ENCODE results near the gene ACTRT2.

Gene ACTRT2

DNA sequence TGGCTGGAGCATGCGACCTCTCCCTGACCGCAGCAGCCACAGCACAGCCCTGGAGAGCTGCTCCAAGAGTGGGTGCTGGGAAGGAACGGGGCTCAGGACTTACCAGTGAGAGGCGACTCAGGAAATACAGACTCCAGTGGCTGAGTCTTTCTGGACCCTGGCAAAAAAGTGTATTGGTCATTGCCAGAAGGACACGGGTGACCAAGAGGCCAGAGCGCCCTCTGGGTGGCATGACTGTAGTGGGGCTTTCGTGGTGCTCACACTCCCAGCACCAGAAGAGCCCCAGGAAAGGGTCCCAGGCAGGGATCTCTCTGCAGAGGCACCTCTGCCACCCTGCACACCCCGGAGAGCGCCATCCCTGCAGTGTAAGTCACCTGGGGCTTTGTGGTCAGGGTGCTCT is 38.9 kb downstream of the ACTRT2 start:
- DNase-seq = no peak

DNA sequence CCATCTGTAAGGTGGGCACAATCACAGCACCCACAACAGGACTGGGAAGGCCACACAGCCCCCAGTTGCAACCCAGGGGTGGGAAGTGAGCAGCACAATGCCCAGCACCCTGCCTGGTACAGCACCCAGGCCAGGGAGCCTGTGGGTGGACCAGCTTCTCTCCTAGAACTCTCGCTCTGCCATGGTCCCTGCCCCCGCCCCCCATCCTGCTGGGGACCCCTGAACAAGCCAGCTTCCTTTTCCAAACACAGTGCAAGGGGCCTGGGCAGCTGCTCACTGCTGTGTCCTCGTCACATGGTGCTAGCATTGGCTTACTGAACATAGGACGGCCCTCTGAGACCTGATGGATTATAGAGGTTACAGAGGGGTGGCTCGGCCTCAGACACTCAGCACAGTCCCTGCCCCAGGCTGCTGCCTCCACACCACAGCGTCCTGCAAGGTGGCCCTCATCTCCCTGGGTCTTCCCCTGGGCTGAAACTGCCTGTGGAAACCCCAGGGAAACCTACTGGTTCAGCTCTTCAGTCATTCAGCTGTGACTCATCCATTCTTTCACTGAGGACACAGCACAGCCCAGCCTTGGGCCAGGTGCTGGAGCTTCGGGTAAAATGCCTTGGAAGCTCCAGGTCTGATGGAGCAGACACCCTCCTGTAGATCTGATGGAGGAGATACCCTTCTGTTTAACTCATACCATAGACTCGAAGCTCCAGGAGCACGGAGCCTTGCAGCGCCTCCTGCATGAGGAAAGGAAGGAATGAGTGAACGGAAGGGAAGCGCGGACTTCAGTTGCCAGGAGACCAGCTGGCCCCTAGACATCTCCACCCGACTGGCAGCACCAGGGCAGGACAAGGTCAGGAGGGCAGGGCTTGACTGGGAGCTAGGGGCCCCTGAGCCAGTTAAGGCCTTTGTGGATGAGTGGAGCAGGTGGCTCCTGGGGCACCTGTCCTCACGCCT is 39.6 kb downstream of the ACTRT2 start:
- no peak for DNase-seq

DNA sequence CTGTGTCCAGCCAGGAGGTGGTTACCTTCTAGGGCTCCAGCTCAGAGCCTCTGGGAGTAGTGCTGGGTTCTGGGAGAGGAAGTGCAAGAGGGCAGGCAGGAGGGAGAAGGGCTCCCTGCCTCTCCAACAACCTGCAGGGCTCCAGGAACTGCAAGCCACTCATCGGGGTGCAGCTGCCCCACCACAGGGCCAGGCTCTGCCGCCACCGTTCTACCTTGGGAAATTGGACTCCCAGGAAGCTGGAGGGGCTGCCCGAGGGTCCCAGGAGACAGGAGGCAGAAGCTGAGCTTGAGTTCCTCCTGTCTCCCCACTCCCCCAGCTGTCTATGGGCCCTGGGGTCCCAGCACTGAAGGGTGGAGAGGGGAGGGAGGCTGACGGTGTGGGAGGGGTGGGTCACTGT is 40.3 kb downstream of the ACTRT2 start:
- no peak for DNase-seq

GRCh38 chr1:3061981-3062615 is 40.8 kb downstream of the ACTRT2 start:
- DNase-seq = no peak

DNA sequence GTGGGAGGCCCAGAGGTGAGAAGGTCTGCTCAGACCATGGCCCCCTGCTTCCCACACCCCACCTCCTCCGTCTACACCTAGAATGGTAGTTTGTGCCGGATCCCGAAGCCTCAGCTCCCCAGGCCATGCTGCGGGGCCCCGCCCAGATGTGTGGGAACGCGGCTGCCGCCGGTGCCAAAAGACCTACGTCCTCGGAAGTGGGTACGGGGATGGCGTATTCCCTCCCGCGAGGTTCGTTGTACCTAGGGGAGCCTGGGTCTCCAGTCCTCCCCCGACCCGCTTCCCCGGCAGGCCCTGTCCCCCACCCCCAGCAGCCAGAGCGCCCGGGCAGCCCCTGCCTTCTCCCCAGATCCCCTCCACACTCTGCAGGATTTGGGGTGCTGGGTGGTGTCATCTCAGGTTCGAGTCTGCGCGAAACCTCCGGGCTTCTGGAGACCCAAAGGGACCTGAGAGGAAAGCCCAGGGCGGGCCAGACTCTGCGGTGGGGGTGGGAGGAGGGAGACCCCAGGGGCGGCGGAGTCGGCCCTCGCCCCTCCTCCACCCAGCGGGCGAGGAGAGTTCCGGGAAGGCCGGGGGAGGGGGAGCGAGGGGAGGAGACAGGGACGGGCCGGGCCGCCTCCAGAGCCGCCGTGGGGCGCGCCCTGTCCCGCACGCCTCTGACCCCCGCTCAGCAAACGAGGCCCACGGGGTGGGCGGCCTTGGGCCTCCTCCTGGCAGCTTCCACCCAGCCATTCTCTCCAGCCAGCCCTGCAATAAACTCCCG is 41.5 kb downstream of the ACTRT2 start:
- no peak for DNase-seq

GRCh38 chr1:3063379-3064295 is 42.4 kb downstream of the ACTRT2 start:
- no peak for DNase-seq

DNA sequence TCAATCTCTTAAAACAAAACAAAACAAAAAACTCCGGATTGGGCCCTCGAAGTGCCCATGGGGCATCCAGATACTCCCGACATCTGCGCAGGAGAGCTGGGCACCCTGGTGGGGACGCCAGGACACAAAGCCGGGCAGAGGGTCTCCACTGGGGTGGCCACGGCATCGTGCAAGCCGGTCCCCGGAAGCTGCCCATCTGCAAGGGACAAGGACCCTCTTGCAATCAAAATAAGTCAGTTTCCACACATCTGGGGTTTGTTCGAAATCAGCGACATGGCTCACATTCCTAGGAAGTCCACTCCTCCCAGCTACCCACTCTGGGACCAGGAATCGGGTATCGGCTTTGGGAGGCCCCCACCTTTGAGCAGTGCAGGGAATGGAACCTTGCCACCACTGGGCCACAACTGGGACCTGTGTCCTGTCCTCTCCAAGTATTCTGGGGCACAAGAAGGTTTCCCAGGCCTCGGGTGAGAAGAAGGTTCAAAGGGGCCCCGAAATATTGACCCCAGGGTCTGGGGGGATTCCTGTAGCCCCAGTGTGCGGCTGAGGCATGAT is 43.1 kb downstream of the ACTRT2 start:
- no peak for DNase-seq

DNA sequence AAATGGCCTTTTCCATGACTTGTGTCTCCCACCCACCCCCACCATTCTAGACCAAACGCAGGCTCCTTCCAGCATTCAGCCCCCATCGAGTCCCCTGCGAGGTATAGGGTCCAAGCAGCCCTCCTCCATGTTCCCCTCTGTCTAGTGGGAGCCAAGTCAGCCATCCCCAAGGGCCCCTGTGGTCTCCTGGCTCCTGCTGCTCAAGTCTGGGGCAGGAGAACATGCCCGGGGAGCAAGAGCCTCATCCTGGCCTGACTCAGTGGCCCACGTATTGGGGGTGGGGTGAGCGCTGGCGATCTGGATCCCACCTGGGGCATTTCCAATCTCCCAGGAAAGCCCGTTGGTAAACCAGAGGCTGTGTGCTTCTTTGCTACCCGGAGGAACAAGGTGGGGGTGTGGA is 43.6 kb downstream of the ACTRT2 start:
- DNase-seq = no peak

DNA sequence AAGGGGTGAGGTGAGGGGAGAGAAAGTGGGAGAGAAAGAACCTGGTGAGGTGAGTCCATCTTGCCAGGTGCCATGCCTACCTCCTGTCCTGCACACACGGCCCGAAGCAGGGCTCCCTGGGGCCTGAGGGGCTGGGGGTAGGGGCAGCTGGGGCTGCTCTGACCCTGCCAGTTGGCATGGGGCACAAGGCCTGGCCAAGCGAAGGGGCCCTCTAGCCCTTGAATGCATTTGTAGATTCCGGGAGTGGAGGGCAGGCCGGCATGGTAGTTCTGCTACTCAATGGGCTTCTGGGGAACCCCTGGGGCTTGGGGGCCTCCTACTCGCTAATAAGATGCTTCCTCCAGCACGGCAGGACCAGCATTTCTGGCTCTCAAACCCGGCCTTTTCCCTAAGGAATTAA is 44.1 kb downstream of the ACTRT2 start:
- DNase-seq = no peak

DNA sequence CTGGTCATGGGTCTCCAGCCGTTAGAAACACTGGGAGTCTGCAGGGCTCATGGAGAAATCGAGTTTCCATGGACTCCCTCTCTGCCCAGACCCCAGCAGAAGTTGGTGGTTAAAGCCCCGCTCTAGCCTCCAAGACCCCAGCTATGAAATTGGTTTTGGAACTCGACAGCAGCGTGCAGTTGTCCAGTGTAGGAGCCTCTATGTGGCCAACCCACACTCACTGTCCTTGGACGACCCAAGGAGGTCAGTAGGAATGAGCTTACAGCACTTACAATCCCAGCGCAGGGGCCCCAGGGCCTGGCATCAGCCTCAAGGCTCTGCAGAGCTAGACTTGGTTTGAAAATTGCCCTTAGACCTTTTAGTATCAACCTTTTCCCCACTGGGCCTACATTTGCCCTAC is 44.5 kb downstream of the ACTRT2 start:
- DNase-seq = no peak

GRCh38 chr1:3066250-3066711 is 45.0 kb downstream of the ACTRT2 start:
- no peak for DNase-seq

DNA sequence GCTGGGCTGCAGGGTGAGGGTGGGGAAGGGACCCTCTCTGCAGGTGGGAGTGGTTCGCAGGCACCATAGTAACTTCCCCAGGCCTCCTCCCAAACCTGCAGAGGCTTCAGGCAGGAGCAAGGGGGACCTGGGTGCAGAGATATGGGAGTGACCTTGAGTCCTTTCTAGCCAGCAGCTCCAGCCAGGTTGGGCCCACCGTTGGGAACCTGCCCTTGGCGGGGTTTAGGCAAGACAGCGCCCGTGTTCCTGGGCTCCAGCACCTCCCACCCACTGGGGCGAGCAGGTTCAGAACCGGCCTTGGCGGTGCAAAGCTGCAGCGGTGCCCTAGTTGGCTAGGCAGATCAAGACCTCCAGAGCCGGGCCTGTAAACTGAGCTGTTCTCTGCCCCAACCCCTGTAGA is 45.6 kb downstream of the ACTRT2 start:
- no peak for DNase-seq

GRCh38 chr1:3067301-3067670 is 46.0 kb downstream of the ACTRT2 start:
- no peak for DNase-seq

DNA sequence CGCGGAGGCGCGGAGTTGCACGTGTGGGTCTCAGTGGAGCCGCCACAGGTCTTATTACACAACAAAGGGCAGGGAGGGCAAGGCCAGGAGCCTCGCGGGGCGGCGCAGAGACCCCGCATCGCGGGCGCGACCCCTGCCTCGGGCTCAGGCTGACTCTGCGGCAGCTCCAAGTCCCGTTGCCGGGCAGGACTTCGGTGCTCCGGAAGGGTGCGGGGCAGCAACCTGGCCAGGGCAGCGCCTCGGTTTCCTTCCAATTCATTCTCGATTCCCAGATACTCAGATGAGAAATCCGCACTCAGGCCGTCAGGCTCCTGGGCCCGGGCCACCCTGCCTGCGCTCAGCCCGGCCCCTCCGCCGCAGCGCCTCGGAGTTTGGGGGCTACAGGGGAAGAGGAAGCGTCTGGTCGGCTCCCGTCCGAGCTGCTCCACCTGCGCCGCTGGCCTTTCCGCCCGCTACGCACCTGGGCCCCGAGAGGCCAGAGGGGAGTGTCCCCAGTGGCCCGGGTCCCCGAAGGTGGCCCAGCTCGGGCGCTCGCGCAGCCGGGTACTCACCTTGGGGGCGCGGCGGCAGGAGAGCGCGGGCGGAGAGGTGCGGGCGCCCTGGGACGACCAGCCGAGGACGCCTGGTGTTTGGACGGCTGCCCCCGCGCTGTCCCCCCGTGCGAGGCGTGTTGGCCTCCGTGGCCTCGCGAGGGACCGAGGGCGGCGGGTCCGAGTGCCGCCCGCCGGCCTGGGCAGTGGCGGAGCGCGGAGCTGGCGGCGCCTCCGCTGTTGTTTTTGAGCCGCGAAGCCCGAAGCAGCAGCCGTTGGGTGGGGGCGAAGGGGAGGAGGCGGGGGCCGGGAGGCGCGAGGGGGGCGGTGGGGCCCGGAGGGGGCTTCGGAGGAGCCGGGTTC is 46.6 kb downstream of the ACTRT2 start:
- no peak for DNase-seq

GRCh38 chr1:3068564-3069431 is 47.5 kb downstream of the ACTRT2 start, which contains the start of gene PRDM16:
TSS of gene PRDM16 (plus strand) at chr1:3069203. CDS start at chr1:3069260, 57 bp downstream.
- no peak for DNase-seq

DNA sequence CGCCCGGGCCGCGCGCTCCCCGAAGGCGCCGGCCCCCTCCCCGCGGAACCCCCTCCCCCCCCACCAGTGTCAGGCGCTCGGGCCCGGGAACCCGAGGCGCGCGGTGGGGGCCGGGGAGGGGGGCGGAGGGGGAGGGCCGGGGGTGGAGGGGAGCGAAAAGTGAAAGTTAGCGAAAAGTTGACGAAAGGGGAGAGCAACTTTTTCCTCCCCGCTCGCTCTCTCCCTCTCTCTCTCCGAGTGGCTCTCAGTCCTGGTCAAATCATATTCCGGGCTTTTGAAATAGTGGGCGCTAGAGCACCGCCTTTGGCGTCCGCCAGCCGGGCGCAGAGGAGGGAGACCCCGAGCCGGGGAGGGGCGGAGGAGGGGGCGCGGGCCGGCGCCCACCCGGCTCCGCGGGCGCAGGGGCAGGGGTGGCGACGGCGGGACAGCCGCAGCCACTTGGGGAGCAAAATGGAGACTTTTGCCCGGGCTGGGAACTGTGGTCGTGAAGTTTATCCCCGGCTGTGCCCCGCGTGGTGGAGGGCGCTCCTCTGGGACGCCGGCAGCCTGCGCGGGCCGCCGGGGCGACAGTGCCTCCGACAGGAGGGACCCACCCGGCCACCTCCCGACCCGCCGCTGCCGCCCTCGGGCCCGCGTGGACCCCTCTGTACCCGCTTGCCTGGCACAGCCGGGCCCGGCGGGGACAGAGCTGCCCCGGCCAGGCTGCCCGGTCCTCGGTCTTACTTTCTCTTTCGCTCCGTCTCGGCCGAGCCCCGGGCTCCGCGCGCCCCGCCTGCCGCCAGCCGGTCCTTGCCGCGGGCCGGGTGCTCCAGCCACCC is 48.4 kb downstream of the ACTRT2 start:
- peak; percentile 20 for DNase-seq

GRCh38 chr1:3070309-3070643 is 49.0 kb downstream of the ACTRT2 start:
- DNase-seq = no peak

DNA sequence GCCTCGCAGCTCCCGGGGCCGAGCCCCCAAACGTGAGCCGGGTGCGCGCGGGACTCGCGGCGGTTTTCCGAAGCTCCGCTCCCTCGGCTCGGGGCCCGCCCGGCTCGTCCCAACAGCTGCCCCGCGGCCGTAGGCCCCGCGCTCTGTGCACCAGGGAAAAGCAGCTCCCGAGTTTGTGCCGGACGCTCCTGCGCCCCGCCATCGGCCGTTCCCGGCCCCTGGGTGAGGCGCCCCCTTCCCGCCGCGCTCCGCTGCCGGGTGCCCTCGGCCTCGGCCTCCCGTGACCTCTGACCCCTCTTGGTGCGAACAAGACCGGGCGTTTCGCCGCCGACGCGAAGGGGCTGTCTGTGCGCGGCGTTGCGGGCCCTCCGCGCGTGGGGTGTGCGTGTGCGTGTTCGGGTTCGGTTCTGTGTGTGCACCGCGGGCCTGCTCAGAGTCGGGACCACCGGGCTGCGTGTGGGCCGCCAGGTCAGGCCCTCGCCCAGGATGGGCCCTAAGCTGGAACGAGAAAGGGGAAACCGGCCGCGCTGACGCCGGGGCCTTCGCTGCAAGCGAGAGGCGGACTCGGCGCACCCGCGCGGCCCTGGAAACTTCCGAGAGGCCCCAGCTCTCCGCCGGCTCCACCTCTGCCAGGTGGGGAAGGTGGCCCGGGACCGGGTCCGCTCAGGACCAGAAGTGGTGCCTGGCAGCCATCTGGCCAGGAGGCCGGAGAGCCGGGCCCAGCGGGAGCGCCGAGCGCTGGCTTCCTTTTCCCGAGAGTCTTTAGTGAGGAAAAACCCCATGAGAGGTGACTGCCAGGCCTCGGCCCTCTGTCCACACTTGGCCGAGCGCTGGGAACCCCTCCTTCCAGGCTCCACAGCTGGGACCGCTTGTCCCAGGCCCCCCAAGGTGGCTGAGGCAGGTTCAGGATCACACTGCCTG is 49.6 kb downstream of the ACTRT2 start:
- DNase-seq = no peak

Data from NCI-H82 (cell line).